CD14-positive monocyte (primary cell): ENCODE results near the gene HMGCS2. TPM values are rescaled to one million over a fixed set of nuclear protein-coding genes. Genes with fewer than 3 reads are reported as not detected.

Experiments
- DNase-seq, 3 donors: peaks; one replicate each; pipeline ENCODE4 v3.0.0-alpha.2; 2011 to 2022
- H2AFZ ChIP-seq: 2 replicates; pipeline ENCODE4 v1.6.0; 2012; ENCODE audit warnings: mild to moderate bottlenecking, low read depth, low read length, inconsistent platforms; ENCODE audit not compliant: insufficient read depth, poor library complexity, severe bottlenecking
- H3K27ac ChIP-seq, 2 donors: 1 replicate in 1 of 2; 2 replicates in 1 of 2; pipeline ENCODE4 v1.5.1; 2012 to 2013; ENCODE audit warnings: low read length in 2 of 2, control low read depth in 1 of 2, inconsistent platforms in 1 of 2, low read depth in 1 of 2, mild to moderate bottlenecking in 1 of 2
- H3K27me3 ChIP-seq, 2 donors: one replicate each; pipeline versions ENCODE4 v1.6.0 to v1.6.1; 2011 to 2013; ENCODE audit warnings: low read length in 2 of 2; ENCODE audit not compliant: control insufficient read depth in 2 of 2, insufficient read depth in 2 of 2
- H3K36me3 ChIP-seq, 2 donors: replicated peaks in 1 of 2; 1 replicate in 1 of 2; 2 replicates in 1 of 2; pipeline versions ENCODE4 v1.5.1 to v1.6.1; 2012 to 2013; ENCODE audit warnings: low read length in 2 of 2, control low read depth in 1 of 2, inconsistent platforms in 1 of 2, mild to moderate bottlenecking in 1 of 2; ENCODE audit not compliant: insufficient read depth in 2 of 2, control insufficient read depth in 1 of 2
- H3K4me1 ChIP-seq, 2 donors: 1 replicate in 1 of 2; 2 replicates in 1 of 2; pipeline versions ENCODE4 v1.5.1 to v1.6.1; 2012 to 2013; ENCODE audit warnings: low read length in 2 of 2, control low read depth in 1 of 2, inconsistent platforms in 1 of 2, mild to moderate bottlenecking in 1 of 2, moderate library complexity in 1 of 2; ENCODE audit not compliant: insufficient read depth in 2 of 2, control insufficient read depth in 1 of 2
- H3K4me2 ChIP-seq: replicated peaks from 2 replicates; pipeline ENCODE3; 2012; ENCODE audit warnings: low read length, moderate library complexity, mild to moderate bottlenecking; ENCODE audit not compliant: poor library complexity, severe bottlenecking; ENCODE audit errors: extremely low read depth
- H3K4me3 ChIP-seq, 3 experiments: fragments of 200-600 bp in 1 of 3; sonication (generic) in 1 of 3; replicated peaks in 1 of 3; 1 replicate in 2 of 3; 2 replicates in 1 of 3; pipeline ENCODE4 v1.5.1; 2011 to 2013; ENCODE audit warnings: low read length in 3 of 3, mild to moderate bottlenecking in 3 of 3, control low read depth in 2 of 3, low read depth in 2 of 3, inconsistent platforms in 1 of 3, moderate library complexity in 1 of 3
- H3K79me2 ChIP-seq: 2 replicates; pipeline ENCODE4 v1.6.0; 2012; ENCODE audit warnings: mild to moderate bottlenecking, control low read depth, inconsistent platforms, low read length, moderate library complexity; ENCODE audit not compliant: insufficient read depth
- H3K9ac ChIP-seq: 2 replicates; pipeline ENCODE4 v1.6.0; 2017; ENCODE audit warnings: low read length, mild to moderate bottlenecking; ENCODE audit not compliant: insufficient read depth, poor library complexity, severe bottlenecking
- H3K9me3 ChIP-seq, 2 donors: replicated peaks in 1 of 2; 1 replicate in 1 of 2; 2 replicates in 1 of 2; pipeline versions ENCODE4 v1.5.1 to v1.6.1; 2012 to 2013; ENCODE audit warnings: low read length in 2 of 2, control low read depth in 1 of 2; ENCODE audit not compliant: control insufficient read depth in 1 of 2, insufficient read depth in 1 of 2
- H4K20me1 ChIP-seq: 2 replicates; pipeline ENCODE4 v1.6.0; 2012; ENCODE audit warnings: mild to moderate bottlenecking, low read length, control low read depth, moderate library complexity; ENCODE audit not compliant: insufficient read depth
- H3K27ac Mint-ChIP-seq, 7 donors: one replicate each; pipeline ENCODE4 v1.8.0; 2020; ENCODE audit warnings: mild to moderate bottlenecking in 7 of 7, mixed read lengths in 7 of 7, moderate library complexity in 6 of 7, inconsistent platforms in 2 of 7
- H3K27me3 Mint-ChIP-seq, 3 donors: one replicate each; pipeline ENCODE4 v1.8.0; 2021 to 2022; ENCODE audit warnings: low read depth in 3 of 3, mild to moderate bottlenecking in 3 of 3, mixed read lengths in 3 of 3, moderate library complexity in 3 of 3, inconsistent platforms in 1 of 3
- H3K36me3 Mint-ChIP-seq, 2 donors: one replicate each; pipeline ENCODE4 v1.8.0; 2020; ENCODE audit warnings: mixed read lengths in 2 of 2, inconsistent platforms in 1 of 2, mild to moderate bottlenecking in 1 of 2
- H3K4me1 Mint-ChIP-seq: one replicate; pipeline ENCODE4 v1.8.0; 2020; ENCODE audit warnings: mild to moderate bottlenecking, mixed read lengths
- H3K4me3 Mint-ChIP-seq, 2 donors: one replicate each; pipeline ENCODE4 v1.8.0; 2020; ENCODE audit warnings: mild to moderate bottlenecking in 2 of 2, mixed read lengths in 2 of 2, moderate library complexity in 1 of 2
- H3K9me3 Mint-ChIP-seq, 7 donors: one replicate each; pipeline ENCODE4 v1.8.0; 2020 to 2022; ENCODE audit warnings: mixed read lengths in 7 of 7, mild to moderate bottlenecking in 6 of 7, moderate library complexity in 6 of 7, inconsistent platforms in 2 of 7
- CTCF ChIP-seq: fragments of 200-600 bp; IDR thresholded peaks from one replicate; pipeline ENCODE4 v1.8.0; 2022; ENCODE audit warnings: antibody characterized with exemption, mild to moderate bottlenecking
- WGBS: methylation state at CpG from one replicate; pipeline ENCODE4 v1.1.5; 2013; ENCODE audit warnings: missing lambda C conversion rate; ENCODE audit not compliant: insufficient coverage; 5-methylcytosine and 5-hydroxymethylcytosine counted together
- intact Hi-C, 2 donors: fragments of 100-400 bp; cut with micrococcal nuclease; formaldehyde crosslinking; loops; one replicate each; pipeline versions ENCODE4 v1.15.0 to v1.15.1; 2023
- polyA plus RNA-seq, 3 donors: library from polyadenylated mRNA; depleted of rRNA in 1 of 3; unstranded in 2 of 3; stranded (reverse) in 1 of 3; fragments of 300-500 nt in 2 of 3; fragments of >200 nt in 1 of 3; fragmentation: Illumina TruSeq in 2 of 3; gene quantifications; 1 replicate in 2 of 3; 2 replicates in 1 of 3; pipeline ENCODE4 v1.2.3, GENCODE V29; 2012 to 2021

The HMGCS2 gene
- polyA plus RNA-seq, 3 donors, result not detected

- Histone ChIP-seq H3K9ac (no peak overlapping the region), H3K9me3 (no peaks in the 10 kb centered on the region), H3K4me3 (no peak overlapping the region), H3K4me2 (no peak overlapping the region), H3K36me3 (no peaks in the 10 kb centered on the region), H3K27me3 (no peaks in the 10 kb centered on the region), H4K20me1 (no peaks in the 10 kb centered on the region), H3K79me2 (no peaks in the 10 kb centered on the region), H2AFZ (no peak overlapping the region), H3K4me1 (no peaks in the 10 kb centered on the region), H3K27ac (no peak overlapping the region)
- no peak for TF ChIP-seq CTCF
- Mint-ChIP-seq H3K9me3 (peaks cover 0 to 3% (median 0%) of the 10 kb centered on the region in 7 donors), H3K4me3 (no peak overlapping the region), H3K27me3 (peaks cover 3% of the 10 kb centered on the region in 3 donors), H3K27ac (no peak overlapping the region), H3K36me3 (no peaks in the 10 kb centered on the region), H3K4me1 (no peaks in the 10 kb centered on the region)
- no CpG with 5 or more reads among the region's 2 CpGs for WGBS
- DNase-seq, result no peak
- intact Hi-C loops, result no loop called here
Observed at GRCh38 chr1:119816407-119816806, 47.7 kb upstream of the HMGCS2 start.

- peaks cover 3% of the 10 kb centered on the region in 3 donors for H3K27me3 Mint-ChIP-seq
- intact Hi-C loops, result no loop called here
Observed at GRCh38 chr1:119815928-119816327, 47.2 kb upstream of the HMGCS2 start.

More at GRCh38 chr1:119815928-119816327, 47.2 kb upstream of the HMGCS2 start:
- H2AFZ ChIP-seq, result no peak overlapping the region
- no peak overlapping the region for H3K4me3 Mint-ChIP-seq
- no peak overlapping the region for H3K27ac Mint-ChIP-seq
- no peak for DNase-seq
- H3K9me3 ChIP-seq, result no peaks in the 10 kb centered on the region
- H3K4me1 Mint-ChIP-seq, result no peaks in the 10 kb centered on the region
- H4K20me1 ChIP-seq, result no peaks in the 10 kb centered on the region
- no peak overlapping the region for H3K4me3 ChIP-seq
- peaks cover 0 to 3% (median 0%) of the 10 kb centered on the region in 7 donors for H3K9me3 Mint-ChIP-seq
- H3K36me3 Mint-ChIP-seq, result no peaks in the 10 kb centered on the region
- no peaks in the 10 kb centered on the region for H3K79me2 ChIP-seq
- 92% methylated on average over 2 of the region's 7 CpGs for WGBS
- no peak for TF ChIP-seq CTCF
- no peak overlapping the region for H3K27ac ChIP-seq
- no peak overlapping the region for H3K4me2 ChIP-seq
- H3K27me3 ChIP-seq, result no peaks in the 10 kb centered on the region
- H3K9ac ChIP-seq, result no peak overlapping the region
- no peaks in the 10 kb centered on the region for H3K36me3 ChIP-seq
- no peaks in the 10 kb centered on the region for H3K4me1 ChIP-seq
